GM21737 (cell line): ENCODE measurements around the gene BACE2.
"Not testable (repeated sequence)": the region's sequence is repeated elsewhere in the genome, so short reads cannot be mapped to it uniquely, and the experiment has no call there.

Experiments used
- ATAC-seq: cut with Tn5 transposase; IDR thresholded peaks from one replicate; pipeline ENCODE4 v1.9.1; 2021; ENCODE audit warnings: mild to moderate bottlenecking, moderate library complexity; ENCODE audit not compliant: unreplicated experiment

BACE2 gene

GRCh38 chr21:41182547-41182946 lies 14.6 kb downstream of the BACE2 start:
- no peak for ATAC-seq

GRCh38 chr21:41183575-41183974 lies 15.6 kb downstream of the BACE2 start:
- ATAC-seq, result no peak

GRCh38 chr21:41185802-41186201 lies 17.8 kb downstream of the BACE2 start:
- no peak for ATAC-seq

- no peak for ATAC-seq
These were observed 19.0 kb downstream of the BACE2 start for GRCh38 chr21:41186755-41187536.

GRCh38 chr21:41187537-41188025 lies 19.6 kb downstream of the BACE2 start:
- no peak for ATAC-seq

GRCh38 chr21:41188486-41189149 lies 20.7 kb downstream of the BACE2 start:
- ATAC-seq, result no peak

GRCh38 chr21:41189150-41189745 lies 21.3 kb downstream of the BACE2 start:
- no peak for ATAC-seq

GRCh38 chr21:41192552-41192951 lies 24.6 kb downstream of the BACE2 start:
- not testable (repeated sequence) for ATAC-seq

GRCh38 chr21:41195311-41195710 lies 27.4 kb downstream of the BACE2 start:
- ATAC-seq, result no peak

GRCh38 chr21:41196993-41197392 lies 29.0 kb downstream of the BACE2 start:
- ATAC-seq, result no peak

GRCh38 chr21:41197582-41197981 lies 29.6 kb downstream of the BACE2 start:
- ATAC-seq, result no peak

- not testable (repeated sequence) for ATAC-seq
These were observed 30.7 kb downstream of the BACE2 start for GRCh38 chr21:41198647-41199046.

- no peak for ATAC-seq
These were observed 31.2 kb downstream of the BACE2 start for GRCh38 chr21:41199123-41199522.

GRCh38 chr21:41199588-41199987 lies 31.6 kb downstream of the BACE2 start:
- ATAC-seq, result no peak

GRCh38 chr21:41201385-41201784 lies 33.4 kb downstream of the BACE2 start:
- ATAC-seq, result no peak

GRCh38 chr21:41204736-41205135 lies 36.8 kb downstream of the BACE2 start:
- ATAC-seq, result no peak

- no peak for ATAC-seq
These were observed 39.7 kb downstream of the BACE2 start for GRCh38 chr21:41207401-41208375.

- ATAC-seq, result no peak
These were observed 40.4 kb downstream of the BACE2 start for GRCh38 chr21:41208376-41208763.

- no peak for ATAC-seq
These were observed 41.2 kb downstream of the BACE2 start for GRCh38 chr21:41209016-41209619.

GRCh38 chr21:41210426-41211059 lies 42.6 kb downstream of the BACE2 start:
- no peak for ATAC-seq
